Gastroesophageal sphincter (tissue), 3 donors: ENCODE data around the gene INO80.

Experiments used
- POLR2AphosphoS5 ChIP-seq: sonication (generic); formaldehyde crosslinking; IDR thresholded peaks from one replicate; pipeline ENCODE4 v1.6.1; 2017; ENCODE audit warnings: antibody characterized with exemption
- TF ChIP-seq, protein P1 (sequence below), 4 experiments: fragments of 200-600 bp in 2 of 4; fragments of 450-650 bp in 2 of 4; sonication (generic) in 1 of 4; IDR thresholded peaks; one replicate each; pipeline ENCODE4 v1.5.1; 2017 to 2019; ENCODE audit warnings: antibody characterized with exemption in 4 of 4, mild to moderate bottlenecking in 2 of 4, moderate library complexity in 2 of 4

DNA sequence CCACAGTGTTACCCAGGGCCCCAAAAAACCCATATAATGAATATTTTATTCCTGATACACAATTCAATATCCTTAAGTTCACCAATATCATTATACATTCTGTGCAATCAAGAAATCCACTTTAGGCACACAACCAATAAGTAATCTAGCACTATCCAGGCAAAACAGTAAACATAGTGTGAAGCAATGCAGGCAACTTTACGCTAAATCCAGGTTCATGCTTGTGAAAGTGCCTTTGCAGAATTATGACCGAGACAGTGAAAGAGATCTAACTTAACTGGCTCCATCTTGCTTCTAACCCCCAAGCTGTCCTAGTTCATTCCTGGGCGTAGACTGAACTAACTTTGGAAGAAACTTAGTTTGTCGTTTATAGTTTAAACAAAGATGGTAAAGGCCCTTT, 34.2 kb upstream of the INO80 start:
- TF ChIP-seq, protein P1, sequence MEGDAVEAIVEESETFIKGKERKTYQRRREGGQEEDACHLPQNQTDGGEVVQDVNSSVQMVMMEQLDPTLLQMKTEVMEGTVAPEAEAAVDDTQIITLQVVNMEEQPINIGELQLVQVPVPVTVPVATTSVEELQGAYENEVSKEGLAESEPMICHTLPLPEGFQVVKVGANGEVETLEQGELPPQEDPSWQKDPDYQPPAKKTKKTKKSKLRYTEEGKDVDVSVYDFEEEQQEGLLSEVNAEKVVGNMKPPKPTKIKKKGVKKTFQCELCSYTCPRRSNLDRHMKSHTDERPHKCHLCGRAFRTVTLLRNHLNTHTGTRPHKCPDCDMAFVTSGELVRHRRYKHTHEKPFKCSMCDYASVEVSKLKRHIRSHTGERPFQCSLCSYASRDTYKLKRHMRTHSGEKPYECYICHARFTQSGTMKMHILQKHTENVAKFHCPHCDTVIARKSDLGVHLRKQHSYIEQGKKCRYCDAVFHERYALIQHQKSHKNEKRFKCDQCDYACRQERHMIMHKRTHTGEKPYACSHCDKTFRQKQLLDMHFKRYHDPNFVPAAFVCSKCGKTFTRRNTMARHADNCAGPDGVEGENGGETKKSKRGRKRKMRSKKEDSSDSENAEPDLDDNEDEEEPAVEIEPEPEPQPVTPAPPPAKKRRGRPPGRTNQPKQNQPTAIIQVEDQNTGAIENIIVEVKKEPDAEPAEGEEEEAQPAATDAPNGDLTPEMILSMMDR (IDR thresholded peaks at IDR 0.05): no peak
- no peak for TF ChIP-seq POLR2AphosphoS5
